ENCODE data around the gene PCNA.

Gene PCNA

DNA sequence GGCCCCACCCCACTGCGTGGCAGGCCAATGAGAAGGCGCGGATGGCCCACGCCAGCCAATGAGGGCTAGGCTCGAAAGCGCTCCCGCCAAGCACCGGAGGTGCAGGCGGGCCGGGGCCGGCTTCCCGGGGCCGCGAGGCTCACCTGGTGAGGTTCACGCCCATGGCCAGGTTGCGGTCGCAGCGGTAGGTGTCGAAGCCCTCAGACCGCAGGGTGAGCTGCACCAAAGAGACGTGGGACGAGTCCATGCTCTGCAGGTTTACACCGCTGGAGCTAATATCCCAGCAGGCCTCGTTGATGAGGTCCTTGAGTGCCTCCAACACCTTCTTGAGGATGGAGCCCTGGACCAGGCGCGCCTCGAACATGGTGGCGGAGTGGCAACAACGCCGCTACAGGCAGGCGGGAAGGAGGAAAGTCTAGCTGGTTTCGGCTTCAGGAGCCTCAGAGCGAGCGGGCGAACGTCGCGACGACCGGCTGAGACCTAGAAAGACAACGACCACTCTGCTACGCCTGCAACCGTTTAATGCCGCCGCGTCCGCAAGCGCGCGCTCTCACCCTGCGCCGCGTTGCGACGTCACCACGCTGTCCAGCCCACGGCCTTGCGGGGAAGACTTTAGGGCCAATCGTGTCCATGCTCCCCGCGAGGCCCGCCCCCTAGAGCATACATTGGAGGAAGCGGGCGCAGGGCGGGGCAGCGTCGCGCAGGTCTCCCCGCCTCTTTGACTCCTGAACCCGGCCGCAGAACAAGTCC, at the start of gene PCNA:
TSS of gene PCNA (minus strand) at position 524 of the 750 bp plus-strand sequence. CDS start at position 364, 160 bp downstream.
- peak; percentile 98 for DNase-seq (ENCODE audit: low spot score)

- DNase-seq (ENCODE audit: low spot score), result no peak
Measured at GRCh38 chr20:5168651-5169396, 49.1 kb upstream of the PCNA start.

DNA sequence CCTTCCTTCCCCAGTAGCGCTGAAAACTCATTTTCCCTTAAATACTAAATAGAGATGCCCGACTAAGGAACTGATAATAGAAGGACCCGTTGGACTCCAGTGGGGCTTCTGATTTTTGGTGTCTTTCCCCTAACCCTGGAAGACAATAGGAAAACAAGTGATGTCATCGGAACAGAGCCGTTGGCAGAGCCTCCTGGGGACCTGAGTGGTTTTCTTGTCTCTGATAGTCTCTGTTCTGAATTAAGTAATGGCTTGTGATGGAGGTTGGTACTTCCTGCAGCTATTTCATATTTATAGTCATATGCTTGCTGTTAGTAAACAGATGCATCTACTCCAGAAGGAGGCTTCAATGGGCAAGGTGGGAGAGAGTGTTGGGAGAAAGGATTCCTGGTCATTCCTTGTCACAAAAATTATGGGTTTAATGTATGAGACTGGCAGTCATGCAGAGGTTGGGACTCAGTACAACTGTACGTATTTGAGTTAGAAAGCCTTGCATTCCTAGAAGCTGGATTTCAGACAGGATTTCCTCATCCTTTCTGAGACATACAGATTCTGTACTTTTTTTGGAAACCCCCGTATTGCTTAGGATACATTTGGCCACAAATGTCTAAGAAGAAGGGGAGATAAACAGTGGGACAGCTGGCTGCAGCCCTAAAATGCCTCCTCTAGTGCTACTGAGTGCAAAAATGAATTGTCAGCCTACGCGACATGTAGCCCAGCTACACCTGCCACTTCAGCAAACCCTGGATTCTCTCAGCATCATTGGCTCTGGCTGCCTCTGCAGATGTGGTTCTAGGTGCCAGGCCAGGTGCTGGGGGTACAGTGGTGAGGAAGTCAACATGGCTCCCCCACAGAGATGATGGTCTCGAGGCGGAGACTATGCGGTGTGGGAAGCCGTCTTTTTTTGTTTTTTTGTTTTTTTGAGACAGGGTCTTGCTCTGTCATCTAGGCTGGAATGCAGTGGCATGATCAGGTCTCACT, 45.2 kb upstream of the PCNA start:
- DNase-seq (ENCODE audit: low spot score), result no peak

GRCh38 chr20:5161536-5162164, 41.9 kb upstream of the PCNA start:
- no peak for DNase-seq (ENCODE audit: low spot score)

DNA sequence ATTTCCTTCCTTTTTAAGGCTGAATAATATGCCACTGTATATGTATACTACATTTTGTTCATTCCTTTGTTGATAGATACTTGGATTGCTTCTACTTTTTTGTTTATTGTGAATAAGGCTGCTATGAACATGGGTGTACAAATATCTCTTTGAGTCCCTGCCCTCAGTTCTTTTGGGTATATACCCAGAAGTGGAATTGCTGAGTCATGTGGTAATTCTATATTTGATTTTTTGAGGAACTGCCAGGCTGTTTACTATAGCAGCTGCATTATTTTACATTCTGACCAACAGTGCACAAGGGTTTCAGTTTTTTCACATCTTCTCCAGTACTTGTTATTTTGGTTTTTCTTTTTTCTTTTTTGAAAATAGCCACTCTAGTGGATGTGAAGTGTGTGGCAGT, 41.1 kb upstream of the PCNA start:
- no peak for DNase-seq (ENCODE audit: low spot score)

GRCh38 chr20:5159928-5160327, 40.2 kb upstream of the PCNA start:
- no peak for DNase-seq (ENCODE audit: low spot score)

GRCh38 chr20:5156675-5157448, 37.1 kb upstream of the PCNA start:
- no peak for DNase-seq (ENCODE audit: low spot score)

GRCh38 chr20:5155404-5155803, 35.6 kb upstream of the PCNA start:
- no peak for DNase-seq (ENCODE audit: low spot score)

DNA sequence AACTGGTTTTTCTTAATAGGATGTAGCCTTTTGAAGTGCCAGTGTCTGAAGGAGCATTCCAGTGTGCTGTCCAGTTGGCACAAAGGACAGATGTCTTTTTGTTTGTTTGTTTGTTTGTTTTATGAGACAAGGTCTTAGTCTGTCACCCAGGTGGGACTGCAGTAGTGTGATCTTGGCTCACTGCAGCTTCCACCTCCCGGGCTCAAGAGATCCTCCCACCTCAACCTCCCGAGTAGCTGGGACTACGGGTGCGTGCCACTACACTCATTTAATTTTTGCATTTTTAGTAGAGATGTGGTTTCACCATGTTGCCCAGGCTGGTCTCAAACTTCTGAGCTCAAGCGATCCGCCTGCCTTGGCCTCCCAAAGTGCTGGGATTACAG, 34.8 kb upstream of the PCNA start:
- DNase-seq (ENCODE audit: low spot score), result no peak

DNA sequence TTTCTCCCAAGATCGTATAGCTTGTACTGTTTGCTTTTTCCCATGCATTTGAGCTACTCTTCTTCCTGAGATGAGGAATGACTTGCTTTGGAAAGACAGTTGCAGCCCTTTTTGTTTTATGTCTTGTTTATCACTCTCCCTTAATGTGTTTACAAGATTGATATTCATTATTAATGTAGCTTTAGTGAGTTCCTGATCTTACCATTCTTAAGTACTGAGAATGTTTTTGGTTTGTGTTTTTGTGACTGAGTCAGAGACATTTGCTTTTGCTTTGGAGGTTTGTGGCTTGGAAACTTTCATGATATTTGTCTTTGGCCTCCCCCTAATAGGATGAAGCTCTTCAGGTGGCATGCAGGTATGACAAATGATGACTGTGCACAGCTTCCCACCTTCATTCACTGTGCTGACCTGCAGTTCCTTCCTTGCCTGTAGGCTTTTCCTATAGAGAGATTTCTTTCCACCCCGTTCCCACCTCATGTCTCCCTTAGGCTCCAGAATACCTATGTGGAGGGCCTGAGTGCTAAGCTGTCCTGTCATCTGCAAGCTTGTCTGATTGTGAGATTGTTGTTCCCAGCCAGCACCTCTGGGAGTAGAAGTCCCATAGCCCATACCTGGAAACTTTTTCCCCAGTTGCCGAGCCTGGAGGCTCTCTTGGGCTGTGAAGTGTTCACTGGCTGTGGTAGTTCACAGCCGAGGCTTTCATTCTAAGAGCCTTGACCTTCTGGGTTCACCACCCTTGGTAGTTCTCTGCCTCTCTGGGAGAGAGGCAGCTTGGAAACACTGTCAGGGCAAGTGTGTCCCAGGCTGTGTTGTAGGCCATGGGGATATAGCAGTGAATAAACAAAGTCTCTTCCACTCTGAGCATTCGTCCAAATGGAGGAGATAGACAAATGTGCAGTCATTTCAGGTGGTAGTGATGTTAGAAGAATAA, 34.1 kb upstream of the PCNA start:
- DNase-seq (ENCODE audit: low spot score), result no peak

DNA sequence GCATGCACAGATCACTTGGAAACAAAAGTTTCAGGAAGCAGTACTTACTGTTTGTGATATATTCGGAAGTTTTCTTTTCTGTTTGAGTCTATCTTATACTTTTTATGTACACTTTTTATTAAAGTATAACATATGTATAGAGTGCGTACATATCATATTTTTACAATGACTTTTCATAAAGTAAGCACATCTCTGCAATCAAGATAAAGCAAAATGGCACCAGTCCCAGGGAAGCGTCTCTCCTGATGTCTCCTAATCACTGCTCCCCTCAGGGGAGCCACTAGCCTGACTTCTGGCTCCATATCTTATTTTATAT, 33.4 kb upstream of the PCNA start:
- DNase-seq (ENCODE audit: low spot score), result no peak

DNA sequence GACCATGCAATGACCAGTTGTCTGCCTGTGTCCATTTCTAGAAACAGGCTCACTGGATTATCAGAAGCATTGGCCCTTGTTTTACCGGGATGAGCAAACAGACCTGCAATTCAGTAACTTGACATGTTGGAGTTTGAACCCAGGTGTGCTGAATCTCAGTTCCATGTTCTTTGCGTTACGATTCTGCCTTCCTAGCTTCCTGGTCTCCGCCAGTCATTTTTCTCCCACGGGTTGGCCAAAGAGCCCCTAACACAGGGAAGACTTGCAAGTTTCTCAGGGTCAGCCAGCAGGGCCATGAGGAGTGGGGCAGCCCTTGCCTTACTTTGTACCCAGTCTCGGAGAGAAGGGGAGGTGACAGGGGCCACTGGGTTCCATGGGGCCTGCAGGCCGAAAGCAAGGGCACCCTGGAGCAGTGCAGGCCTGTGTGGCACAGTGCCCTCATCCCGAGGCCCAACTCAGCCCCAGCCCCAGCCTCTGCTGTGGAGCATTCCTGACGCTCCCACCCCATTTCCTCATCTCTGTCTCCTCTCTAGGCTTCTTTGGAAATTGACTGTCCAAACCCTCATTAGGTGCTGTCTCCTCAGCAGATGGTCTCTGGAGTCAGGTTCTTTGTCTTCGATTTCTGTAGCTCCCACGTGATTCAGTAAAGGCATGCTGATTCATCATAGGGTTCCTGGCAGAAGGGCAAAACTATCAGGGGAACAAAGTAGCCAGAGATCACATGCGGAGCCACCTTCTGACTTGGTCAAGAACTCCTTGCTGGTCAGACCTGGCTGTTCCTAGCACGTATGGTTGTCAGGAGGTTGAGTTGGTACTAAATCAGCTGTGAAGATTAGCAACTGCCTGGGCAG, 30.7 kb upstream of the PCNA start:
- DNase-seq (ENCODE audit: low spot score), result no peak

DNA sequence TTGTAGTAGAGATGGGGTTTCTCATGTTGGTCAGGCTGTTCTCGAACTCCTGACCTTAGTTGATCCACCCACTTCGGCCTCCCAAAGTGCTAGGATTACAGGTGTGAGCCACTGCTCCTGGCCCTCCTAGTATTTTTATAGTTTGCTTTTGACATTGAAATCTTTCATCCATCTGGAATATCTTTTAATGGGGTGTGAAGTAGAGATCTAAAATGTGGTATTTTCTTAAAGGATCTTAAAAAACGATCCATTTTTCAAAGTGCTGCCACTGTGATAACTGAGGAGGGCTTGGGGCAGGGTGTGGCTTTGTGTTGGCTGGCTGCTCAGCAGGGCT, 30.1 kb upstream of the PCNA start:
- DNase-seq (ENCODE audit: low spot score), result no peak

- DNase-seq (ENCODE audit: low spot score), result no peak
Measured at GRCh38 chr20:5148581-5148980, 28.8 kb upstream of the PCNA start.

DNA sequence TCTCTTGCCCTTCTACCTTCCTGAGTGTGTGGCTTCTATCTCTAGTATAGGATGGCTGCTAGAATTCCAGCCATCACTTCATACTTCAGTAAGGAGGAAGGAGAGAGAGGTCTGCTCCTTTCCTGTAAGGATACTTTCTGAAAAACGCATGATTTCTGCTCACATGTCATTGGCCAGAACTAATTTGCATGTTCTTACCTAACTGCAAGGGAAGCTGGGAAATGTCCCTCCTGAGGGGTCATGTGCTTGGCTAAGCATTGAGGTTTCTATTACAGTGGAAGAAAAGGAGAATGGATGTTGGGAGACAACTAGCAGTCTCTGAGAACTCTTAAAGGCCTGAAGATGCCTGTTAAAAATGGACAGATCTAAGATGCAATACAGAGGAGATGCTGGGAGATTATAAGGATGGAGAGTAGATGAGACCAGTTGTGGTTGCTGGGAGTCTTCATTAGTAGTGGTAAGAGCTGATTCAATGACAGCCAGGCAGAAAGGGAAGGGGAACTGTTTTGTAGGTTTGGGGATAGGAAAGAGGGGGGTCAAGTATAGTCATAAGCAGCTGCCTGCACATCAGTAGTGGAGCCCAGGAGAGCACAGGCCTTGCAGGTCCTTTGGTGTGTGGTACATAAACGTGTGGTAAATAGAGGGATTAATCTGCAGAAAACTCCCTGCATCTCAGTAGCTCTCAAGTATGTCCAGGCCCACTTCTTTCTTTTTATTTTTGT, 27.3 kb upstream of the PCNA start:
- DNase-seq (ENCODE audit: low spot score), result no peak

DNA sequence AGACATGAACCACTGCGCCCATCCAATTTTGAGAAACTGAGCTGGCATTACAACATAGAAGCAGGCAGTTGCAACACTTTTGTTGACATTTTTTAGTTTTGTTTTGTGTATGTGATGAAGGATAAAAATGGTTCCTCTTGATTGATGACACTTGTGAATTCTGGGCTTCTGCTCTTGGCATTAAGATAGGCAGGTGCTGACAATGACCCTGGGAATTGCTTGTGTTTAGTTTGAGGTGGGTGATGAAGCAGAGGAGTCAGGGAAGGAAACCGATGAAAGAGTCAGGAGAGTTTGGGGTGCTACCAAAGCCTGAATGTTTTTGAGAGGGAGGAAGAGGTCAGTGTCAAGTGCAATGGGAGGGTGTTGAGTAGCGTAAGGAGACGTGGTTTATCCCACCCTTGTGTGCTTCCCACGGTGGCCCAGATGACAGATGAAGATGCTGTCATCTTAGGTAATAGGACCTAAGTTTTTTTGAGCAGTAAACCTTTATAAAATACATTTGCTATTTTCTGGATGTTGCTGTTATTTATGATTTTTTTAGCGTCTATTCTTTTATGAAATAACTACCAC, 26.4 kb upstream of the PCNA start:
- no peak for DNase-seq (ENCODE audit: low spot score)

GRCh38 chr20:5145365-5146098, 25.8 kb upstream of the PCNA start:
- DNase-seq (ENCODE audit: low spot score), result no peak

DNA sequence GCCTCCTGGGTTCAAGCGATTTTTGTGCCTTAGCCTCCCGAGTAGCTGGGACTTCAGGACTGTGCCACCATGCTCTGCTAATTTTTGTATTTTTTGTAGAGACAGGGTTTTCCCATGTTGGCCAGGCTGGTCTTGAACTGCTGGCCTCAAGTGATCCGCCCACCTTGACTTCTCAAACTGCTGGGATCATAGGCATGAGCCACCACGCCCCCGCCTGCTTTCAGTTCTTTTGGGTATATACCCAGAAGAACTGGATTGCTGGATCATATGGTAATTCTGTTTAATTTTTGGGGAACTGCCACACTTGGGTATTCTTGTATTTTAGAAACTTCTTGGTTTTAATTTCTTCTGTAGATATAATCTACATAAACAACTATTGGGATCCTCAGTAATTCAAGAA, 24.1 kb upstream of the PCNA start:
- DNase-seq (ENCODE audit: low spot score), result no peak
